Kidney capillary endothelial cell (primary cell): Measurements from ENCODE around the gene CNTN6.

Experiments
- DNase-seq: peaks from one replicate; pipeline ENCODE4 v3.0.0-alpha.2; 2018; ENCODE audit warnings: low spot score

CNTN6 gene

DNA sequence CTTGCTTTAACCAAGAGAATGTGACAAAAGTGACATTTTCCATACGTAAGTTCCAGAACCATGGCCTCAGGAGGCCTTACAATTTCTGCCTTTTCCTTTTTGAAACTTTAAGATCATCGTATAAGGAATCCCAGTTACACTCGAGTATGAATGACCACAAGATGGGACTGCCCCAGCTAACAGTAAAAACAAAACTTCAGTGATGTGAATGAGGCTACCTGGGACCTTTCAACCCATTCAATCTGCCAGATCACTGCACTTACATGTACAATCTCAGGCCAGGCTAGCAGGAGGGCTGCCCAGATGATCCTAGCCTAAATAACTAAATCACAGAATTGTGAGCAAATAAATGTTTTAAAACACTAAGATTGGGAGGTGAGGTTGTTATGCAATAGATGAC, 328.8 kb downstream of the CNTN6 start:
- no peak for DNase-seq

DNA sequence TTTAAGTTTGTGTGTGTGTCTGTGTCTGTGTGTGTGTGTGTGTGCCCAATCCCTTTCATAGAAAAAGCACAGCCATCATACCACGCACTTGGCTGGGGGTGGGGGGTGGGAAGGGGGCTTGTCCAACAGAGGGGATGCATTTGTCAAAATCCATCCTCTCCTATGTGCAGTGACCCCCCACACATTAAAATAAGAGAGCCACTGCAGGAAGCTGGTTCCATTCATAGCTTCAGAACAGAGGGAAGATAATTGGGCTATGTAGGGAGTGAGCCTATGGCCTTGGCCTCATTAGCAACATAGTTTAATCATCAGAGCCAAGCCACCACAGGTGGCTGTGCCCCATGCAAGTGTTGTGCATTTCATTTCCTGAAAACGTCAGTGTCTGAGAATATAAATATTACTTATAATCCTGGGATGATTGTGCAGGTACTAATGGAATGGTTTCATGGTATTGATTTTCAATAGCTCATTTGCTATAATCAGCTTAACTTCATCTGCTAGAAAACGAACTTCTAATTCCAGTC, 330.8 kb downstream of the CNTN6 start:
- no peak for DNase-seq

DNA sequence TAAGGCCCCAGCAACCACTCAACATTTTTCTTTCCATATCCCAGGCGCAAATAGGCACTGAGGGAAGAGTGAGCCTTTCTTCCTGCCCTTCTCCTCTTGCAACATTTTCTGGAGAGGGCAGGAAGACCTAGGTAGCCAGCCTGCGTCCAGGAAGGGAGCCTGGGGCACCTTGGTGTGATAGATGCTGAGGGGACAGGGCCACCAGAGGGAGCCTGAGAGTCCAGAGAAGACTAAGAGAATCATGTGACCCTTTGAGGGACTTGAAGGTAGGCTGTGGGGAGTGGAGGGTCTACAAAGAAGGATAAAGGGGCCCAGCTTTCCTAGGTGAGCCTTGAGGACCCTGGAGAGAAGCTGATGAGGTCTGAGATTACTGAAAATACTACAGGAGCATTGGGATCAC, 346.6 kb downstream of the CNTN6 start:
- no peak for DNase-seq

DNA sequence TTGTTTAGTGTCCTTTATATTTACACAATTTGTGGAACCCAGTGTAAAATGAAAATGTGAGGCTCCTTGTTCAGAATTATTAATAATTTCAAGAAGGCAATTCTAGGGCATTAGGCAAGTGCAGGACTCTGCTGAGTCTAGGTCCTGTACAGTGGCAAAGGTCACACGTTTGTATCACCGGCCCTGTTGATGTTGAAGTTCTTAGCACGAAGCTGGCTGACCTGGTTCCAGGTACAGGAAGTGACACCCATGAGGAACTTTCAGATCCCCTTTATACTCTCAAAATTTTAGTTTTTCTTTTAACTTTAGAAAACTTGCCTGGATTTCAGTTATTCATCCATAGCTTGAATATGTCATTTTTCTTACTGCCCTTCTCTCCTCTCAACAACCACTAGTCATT, 349.4 kb downstream of the CNTN6 start:
- no peak for DNase-seq

DNA sequence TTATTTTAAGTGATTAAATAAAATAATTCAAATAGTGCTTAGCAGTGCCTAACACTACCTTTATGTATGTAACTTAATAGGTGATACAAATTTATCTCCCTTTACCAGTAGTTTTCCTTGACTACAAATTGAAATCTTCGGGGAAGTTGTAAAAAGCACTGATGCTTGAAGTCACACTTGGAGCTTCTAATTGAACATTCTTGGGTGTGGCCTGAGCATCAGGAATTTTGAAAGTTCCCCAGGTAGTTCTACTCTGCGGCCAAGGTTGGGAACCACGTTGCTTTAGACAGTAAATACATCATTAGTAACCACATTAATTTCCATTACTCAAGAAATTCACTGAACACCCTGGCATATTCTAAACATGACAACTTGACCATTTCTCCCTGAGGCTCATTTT, 351.4 kb downstream of the CNTN6 start:
- DNase-seq = no peak

DNA sequence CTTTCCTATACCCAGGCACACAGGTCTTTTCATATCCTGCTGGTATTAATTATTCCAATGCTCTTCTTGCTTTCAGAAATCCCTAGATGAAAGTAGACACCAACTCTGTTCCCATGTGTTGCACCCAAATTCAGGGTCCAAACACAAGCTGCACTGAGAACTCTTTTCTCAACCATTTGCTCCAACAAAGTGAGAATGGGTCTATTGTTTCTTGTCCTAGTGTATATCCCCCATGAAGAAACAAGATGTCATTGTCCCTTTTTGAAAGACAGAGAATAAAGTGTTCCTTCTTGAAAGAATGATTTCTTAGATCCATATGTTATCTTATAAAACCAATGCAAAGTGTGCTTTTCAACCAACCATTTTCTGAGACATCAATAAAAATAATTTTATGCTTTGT, 353.7 kb downstream of the CNTN6 start:
- DNase-seq = no peak

DNA sequence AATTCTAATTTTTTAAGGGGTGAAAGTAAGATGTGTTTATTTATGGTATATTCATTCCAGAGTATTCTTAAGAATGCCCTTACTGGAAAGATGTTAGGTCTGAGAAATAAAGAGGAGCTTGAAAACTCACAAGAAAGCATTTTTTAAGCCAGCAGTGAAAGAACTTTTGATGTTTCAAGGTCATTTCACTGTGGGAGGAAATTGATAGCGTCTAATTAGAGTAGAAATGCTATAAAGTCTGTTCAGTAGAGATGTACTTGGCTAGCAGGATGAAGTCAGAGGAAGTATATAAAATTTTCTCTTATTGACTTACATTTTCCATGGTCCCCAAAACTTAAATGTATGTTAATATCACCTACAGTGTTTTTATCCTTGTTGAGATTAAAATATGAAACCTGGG, 354.6 kb downstream of the CNTN6 start:
- DNase-seq = no peak

DNA sequence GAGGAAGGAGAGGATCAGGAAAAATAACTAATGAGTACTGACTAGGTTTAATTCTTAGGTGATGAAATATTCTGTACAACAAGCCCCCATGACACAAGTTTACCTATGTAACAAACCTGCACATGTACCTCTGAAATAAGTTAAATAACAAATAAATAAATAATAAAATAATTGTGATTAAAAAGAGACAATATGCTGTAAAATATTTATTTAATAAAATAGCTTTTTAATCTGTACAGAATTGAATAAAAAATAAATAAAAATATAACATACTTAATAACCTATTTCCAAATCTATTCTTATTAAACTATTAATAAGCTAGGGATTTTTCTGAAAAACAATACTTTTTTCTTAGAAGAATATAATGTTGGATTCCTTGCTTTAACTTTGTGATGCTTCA, 355.6 kb downstream of the CNTN6 start:
- no peak for DNase-seq
